Calu3 (cell line): ENCODE results near the gene ZFYVE28. TPM values are rescaled to one million over a fixed set of nuclear protein-coding genes. Genes with fewer than 3 reads are reported as not detected.

Experiments used
- BruUV-seq: library from RNA; stranded (reverse); fragments of 400-500 nt; replicated peaks from 2 replicates; lab custom pipeline; 2021; lab: Mats Ljungman, UMichigan
- CTCF ChIA-PET: fragments of 300-600 bp; sonication (Branson Sonifier 250); formaldehyde crosslinking; loops from one replicate; lab custom pipeline; 2022; ENCODE audit warnings: antibody characterized with exemption; lab: Charles Lee
- DNase-seq: peaks from one replicate; pipeline ENCODE4 v3.0.0; 2022
- H3K27ac Mint-ChIP-seq: one replicate; pipeline ENCODE4 v1.8.0; 2022; ENCODE audit warnings: mixed read lengths; ENCODE audit not compliant: unreplicated experiment
- H3K27me3 Mint-ChIP-seq: one replicate; pipeline ENCODE4 v1.8.0; 2022; ENCODE audit warnings: mixed read lengths; ENCODE audit not compliant: unreplicated experiment
- H3K36me3 Mint-ChIP-seq: one replicate; pipeline ENCODE4 v1.8.0; 2022; ENCODE audit warnings: mild to moderate bottlenecking, moderate library complexity, mixed read lengths; ENCODE audit not compliant: insufficient read depth, unreplicated experiment
- H3K4me1 Mint-ChIP-seq: one replicate; pipeline ENCODE4 v1.8.0; 2022; ENCODE audit warnings: mild to moderate bottlenecking, low read depth, mixed read lengths; ENCODE audit not compliant: unreplicated experiment
- H3K4me3 Mint-ChIP-seq: one replicate; pipeline ENCODE4 v1.8.0; 2022; ENCODE audit warnings: mild to moderate bottlenecking, low read depth, moderate library complexity, mixed read lengths; ENCODE audit not compliant: unreplicated experiment
- H3K9me3 Mint-ChIP-seq: one replicate; pipeline ENCODE4 v1.8.0; 2022; ENCODE audit warnings: low read depth, mixed read lengths; ENCODE audit not compliant: unreplicated experiment
- CTCF ChIP-seq: fragments of 200-600 bp; IDR thresholded peaks from one replicate; pipeline ENCODE4 v1.8.0; 2022; ENCODE audit warnings: antibody characterized with exemption; ENCODE audit not compliant: unreplicated experiment
- intact Hi-C: fragments of 100-400 bp; cut with micrococcal nuclease; formaldehyde crosslinking; loops from one replicate; pipeline ENCODE4 v1.10.0; 2022; ENCODE audit not compliant: unreplicated experiment
- total RNA-seq: library from RNA; stranded (reverse); gene quantifications from 2 replicates; pipeline ENCODE4 v1.2.3, GENCODE V29; 2022

Gene ZFYVE28
- total RNA-seq, 1 experiment from 2014 or later = 1.2 TPM

- no peak for DNase-seq
- H3K4me1 Mint-ChIP-seq = no peaks in the 10 kb centered on the region
- no TSS peak for BruUV-seq
- no peaks in the 10 kb centered on the region for H3K36me3 Mint-ChIP-seq
- H3K27me3 Mint-ChIP-seq = peaks cover 32% of the 10 kb centered on the region
- intact Hi-C loops = no loop called here
- H3K4me3 Mint-ChIP-seq = no peak overlapping the region
- TF ChIP-seq CTCF = no peak
- no peak overlapping the region for H3K27ac Mint-ChIP-seq
- CTCF ChIA-PET = no interaction called here
- no peaks in the 10 kb centered on the region for H3K9me3 Mint-ChIP-seq
Measured at GRCh38 chr4:2270341-2271165, 147.9 kb downstream of the ZFYVE28 start.

DNA sequence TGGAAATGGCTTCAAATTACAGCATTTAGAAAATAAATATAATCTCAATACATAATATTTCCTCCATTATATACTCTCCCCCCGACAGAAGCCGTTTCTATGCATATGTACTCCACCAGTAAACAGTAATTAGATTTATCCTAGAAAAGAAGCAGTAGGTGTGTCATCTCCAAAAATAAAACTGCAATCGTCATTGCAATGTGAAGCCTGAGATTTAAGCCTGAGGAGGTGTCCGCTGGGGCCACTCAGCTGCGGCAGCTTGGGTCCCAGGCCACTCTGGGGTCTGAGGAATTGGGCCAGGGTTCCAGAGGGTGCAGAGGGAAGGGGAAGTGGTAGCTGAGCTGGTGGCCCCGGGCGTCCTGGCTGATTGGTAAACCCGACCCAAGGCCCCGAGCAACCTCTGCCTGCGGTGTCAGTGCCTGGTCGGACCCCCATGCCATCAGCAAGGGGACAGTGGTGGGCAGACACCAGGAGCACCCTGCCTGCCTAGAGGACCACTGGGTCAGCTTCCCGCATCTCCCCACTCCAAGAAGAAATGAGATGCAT, 148.8 kb downstream of the ZFYVE28 start:
- Mint-ChIP-seq H3K4me3 (no peak overlapping the region), H3K36me3 (no peaks in the 10 kb centered on the region), H3K9me3 (no peaks in the 10 kb centered on the region), H3K4me1 (no peaks in the 10 kb centered on the region), H3K27me3 (peaks cover 24% of the 10 kb centered on the region), H3K27ac (no peak overlapping the region)
- no peak for DNase-seq
- TF ChIP-seq CTCF = no peak
- intact Hi-C loops = no loop called here
- BruUV-seq = no TSS peak
- CTCF ChIA-PET = no interaction called here

GRCh38 chr4:2269206-2269531, 149.3 kb downstream of the ZFYVE28 start:
- Mint-ChIP-seq H3K9me3 (no peaks in the 10 kb centered on the region), H3K4me3 (no peak overlapping the region), H3K36me3 (no peaks in the 10 kb centered on the region), H3K4me1 (no peaks in the 10 kb centered on the region), H3K27me3 (peaks cover 18% of the 10 kb centered on the region), H3K27ac (no peak overlapping the region)
- DNase-seq = no peak
- intact Hi-C loops = no loop called here
- no TSS peak for BruUV-seq
- CTCF ChIA-PET = no interaction called here
- TF ChIP-seq CTCF = no peak

- DNase-seq = no peak
- no TSS peak for BruUV-seq
- CTCF ChIA-PET = no interaction called here
- no peak for TF ChIP-seq CTCF
- intact Hi-C loops = no loop called here
- Mint-ChIP-seq H3K4me3 (no peak overlapping the region), H3K27ac (no peak overlapping the region), H3K9me3 (no peaks in the 10 kb centered on the region), H3K4me1 (no peaks in the 10 kb centered on the region), H3K36me3 (no peaks in the 10 kb centered on the region), H3K27me3 (peaks cover 13% of the 10 kb centered on the region)
Measured at GRCh38 chr4:2268357-2269205, 149.9 kb downstream of the ZFYVE28 start.
